HUDEP-2 (cell line): ENCODE results near the gene AKTIP.

Experiments used
- DNase-seq, 76 experiments: peaks; one replicate each; lab custom pipeline; 2025; ENCODE audit not compliant: unreplicated experiment in 76 of 76; lab: John Stamatoyannopoulos, UW

Gene AKTIP

DNA sequence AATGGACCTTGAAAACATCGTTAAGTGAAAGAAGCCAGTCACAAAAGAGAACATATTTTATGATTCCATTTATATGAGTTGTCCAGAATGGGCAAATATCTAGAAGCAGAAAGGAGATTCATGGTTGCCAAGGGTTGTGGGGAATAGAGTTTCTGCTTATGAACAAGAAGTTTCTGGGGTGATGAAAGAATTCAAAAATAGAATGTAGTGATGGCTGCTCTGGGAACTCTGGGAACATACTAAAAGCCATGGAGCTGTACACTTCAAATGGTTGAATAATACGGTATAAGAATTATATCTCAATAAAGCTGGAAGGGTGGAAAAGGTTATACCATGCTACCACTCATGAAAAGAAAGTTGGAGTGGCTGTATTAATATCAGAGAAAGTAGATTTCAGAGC lies 18.5 kb downstream of the AKTIP start:
- no peak for DNase-seq

DNA sequence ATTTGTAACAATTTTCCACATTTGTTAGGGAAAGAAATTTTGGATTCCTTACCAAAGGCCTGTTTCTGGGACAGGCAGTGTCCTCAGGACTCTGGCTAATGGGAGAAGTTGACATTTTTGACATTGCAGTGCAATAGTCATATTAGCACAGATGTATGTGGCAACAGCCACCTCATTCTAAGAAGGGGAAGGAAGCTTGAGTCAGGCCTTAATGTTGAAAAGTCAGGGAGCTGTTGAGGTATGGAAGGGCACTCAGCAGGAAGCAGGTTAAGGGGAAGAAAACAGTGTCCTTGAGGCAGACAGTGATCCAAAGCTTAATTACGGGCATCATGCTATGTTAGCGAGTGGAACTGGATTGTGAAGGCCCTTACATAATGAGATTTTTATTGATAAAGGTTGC lies 20.9 kb downstream of the AKTIP start:
- no peak for DNase-seq

DNA sequence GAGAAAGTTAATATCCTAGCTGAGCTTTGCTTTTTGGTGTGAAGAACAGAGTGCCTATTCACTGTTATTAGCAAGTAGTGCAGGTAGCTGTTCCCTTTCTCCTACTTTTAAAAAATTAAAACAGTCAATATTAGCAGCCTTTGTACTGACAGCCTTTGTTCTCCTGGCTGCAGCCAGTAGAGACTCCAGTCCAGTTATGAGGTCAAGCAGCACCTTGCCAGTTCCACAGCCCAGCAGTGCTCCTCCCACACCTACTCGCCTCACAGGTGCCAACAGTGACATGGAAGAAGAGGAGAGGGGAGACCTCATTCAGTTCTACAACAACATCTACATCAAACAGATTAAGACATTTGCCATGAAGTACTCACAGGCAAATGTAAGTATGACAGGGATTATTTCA lies 22.6 kb downstream of the AKTIP start:
- DNase-seq = no peak

DNA sequence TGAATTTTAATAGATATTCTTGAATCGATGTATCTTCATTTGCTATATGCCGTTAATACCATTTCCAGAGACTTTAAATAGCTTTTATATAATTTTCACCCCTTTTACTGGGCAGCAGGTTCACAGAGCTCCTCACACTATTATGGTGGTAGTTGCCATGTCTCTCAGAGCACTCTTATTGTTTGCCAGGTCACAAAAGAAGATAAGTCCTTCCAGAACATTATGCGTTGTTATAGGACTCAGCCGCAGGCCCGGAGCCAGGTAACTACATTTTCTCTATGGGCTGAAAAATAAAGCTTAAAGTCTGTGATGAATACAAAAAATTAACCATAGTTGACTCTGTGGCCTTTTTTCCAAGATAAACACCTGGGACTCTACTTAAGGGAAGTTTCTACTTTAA lies 24.0 kb downstream of the AKTIP start:
- DNase-seq = no peak

DNA sequence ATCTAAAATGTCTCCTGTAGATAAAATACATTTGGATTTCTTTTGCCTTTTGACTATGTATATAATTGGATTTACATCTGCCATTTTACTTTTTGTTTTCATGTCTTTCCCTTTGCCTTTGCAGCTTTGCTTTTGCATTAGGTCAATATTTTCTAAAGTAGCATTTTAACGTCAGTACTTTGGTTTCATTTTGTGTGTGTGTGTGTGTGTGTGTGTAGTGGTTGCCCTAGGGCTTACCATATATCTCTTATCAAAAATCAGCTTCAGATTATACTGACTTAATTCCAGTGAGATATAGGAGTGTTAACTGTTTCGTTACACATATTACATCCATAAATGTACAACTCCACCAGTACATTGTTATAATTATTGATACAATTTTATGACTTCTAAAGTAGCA lies 26.1 kb downstream of the AKTIP start:
- no peak for DNase-seq

DNA sequence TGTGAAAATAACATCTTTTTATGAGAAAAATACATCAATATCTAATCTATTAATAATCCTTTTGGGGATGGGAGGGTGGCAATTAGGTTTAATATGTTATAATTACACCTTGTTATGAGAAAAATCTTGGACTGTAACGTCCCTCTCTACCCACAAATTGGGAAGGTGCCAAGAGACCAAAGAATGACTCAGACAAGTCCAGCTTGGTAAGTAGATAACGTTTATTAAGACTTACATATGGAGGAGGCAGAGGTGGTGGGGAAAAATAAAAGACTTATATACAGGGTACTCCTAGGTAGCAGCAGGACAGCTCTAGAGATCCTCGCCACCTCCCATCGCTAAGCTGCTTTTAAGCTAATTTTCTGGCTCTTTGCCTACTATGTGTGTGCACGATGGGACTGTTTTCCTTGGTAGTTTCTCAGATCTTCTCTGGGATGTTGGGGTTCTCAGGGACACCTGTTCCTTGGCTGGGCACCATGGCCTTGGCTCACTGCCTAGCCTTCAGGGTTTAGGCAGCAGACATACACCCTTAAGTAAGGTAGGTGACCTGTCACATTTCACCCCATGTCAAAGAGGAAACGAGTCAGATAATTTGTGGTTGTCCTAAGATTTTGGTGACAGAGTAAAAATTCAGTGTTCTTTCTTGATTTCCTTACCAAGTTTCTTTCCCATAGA lies 37.3 kb downstream of the AKTIP start:
- DNase-seq = peak in 56 of 76 experiments; percentile 1 to 84 (median 51)

DNA sequence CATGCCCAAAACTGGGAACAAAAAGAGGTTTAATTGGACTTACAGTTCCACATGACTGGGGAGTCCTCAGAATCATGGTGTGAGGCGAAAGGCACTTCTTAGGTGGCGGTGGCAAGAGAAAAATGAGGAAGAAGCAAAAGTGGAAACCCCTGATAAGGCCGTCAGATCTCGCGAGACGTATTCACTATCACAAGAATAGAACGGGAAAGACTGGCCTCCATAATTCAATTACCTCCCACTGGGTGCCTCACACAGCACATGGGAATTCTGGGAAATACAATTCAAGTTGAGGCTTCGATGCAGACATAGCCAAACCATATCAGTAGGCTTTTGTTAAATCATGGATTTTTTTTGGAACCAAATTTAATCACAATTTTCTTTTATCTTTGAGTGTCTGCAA lies 44.4 kb downstream of the AKTIP start:
- no peak for DNase-seq

DNA sequence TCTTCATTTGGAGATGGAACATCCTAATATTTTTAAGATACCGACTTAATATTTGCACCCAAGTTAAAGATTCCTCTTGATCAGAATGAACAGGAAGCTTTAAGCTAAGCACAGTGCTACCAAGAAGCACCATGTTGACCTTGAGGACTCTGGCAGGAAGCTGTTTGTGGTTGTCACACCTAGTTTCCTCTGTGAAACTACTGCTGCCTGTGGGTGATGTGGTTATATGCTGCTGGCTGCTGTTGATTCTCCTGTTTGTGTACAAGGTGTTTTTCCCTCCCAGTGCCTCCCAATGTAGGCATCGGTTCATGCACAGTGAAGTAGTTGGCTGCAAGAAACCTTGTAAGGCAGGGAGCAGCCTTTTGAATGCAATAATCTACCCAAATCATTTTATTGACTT lies 45.3 kb downstream of the AKTIP start:
- DNase-seq = peak in 4 of 76 experiments; percentile 1 to 6 (median 4)

DNA sequence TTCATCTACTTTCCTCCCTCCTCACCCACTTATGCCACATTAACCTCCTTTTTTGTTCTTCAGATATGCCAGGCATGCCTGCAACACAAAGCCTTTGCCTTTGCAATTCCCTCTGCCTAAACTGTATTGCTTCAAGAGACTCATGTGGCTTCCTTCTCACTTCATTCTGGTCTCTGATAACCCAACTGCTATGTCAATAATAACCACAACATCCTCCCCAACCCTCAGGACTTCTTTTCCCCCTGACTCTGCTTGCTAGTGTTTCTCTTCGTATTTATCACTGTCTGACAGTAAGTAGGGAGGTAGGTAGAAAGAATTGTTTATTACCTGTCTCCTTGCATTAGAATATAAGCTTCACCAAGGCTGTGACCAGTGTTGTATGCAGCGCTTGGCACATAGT lies 46.4 kb downstream of the AKTIP start:
- DNase-seq = no peak

DNA sequence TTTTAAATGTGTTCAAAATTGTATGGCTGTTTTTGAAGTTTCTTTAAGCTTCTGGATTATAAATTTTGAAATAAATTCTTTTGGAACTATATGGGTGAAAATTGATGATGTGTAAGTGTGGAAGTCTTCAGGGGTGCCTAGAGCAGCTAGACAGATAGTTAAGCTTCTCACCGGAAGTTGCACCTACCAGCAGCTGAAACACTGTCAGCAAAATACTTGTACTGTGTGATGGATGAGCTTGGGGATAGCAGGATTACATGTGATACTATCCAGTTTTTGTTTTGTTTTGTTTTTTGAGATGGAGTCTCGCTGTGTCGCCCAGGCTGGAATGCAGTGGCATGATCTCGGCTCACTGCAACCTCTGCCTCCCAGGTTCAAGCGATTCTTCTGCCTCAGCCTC lies 49.1 kb downstream of the AKTIP start:
- no peak for DNase-seq

DNA sequence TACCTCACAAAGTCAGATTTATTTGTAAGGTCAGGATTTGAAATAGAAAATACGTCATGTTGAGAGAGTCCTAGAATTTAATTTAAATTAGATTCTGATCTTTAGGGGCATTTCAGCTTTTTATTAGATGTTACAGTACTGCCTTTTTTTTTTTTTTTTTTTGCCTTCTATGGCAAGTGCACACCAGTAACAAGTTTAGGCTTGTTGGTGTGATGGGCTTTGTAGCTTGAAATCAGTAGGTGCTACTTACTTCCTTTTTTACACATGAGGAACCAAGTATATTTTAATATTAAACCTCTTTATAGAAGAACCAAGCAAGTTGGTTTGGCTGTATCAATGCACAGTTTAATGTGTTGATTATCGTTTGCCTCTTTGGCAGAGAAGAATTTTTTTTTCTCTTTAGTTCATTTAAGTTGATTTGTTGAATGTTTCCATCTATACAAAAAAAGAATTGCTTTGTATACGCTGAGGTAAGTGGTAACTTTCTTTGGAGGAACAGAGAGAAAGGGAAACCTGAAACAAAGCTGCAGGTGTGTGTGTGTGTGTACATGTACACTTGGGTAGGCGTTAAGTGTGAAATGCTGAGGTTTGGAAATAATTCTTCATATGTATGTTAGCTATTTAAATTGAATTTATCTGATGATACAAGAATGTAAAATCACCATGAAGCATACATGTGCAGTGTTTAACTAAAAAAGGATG lies 53.0 kb downstream of the AKTIP start:
- DNase-seq = no peak

DNA sequence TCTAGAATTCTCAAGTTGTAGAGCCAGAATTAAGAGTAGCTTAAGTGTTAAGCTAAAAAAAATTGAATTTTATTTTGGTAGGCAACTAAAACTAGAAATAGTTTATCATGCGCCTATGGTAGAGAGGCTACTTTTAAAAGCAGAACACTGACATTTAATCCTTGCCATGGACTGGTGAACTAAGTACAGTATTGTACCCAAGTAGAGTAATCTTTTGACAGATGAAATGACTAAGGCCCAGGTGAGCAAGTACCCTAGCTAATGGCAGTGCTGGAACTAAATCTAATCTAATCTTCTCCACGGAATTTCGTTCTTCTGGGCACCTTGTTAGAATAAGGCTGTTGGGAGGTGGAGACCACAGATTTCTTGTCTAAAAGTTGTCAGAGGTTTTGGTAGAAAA lies 56.9 kb downstream of the AKTIP start:
- no peak for DNase-seq

DNA sequence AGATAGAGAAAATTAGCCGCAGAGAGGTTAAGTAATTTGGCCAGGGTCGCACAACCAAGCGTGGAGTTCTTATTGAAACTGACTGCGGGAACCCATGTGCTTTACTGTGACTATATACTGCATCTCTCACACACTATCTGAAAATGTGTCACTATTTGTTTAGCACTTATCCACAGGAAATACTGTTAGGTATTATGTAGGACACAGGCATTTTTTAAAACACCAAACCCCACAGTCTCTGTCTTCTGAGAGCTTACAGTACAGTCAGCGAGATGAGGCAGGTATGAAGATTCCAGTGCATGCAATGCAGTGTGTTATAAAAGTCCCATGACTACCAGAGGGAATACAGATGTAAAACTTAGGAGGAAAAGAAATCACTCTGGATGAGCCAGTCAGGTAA lies 57.5 kb downstream of the AKTIP start:
- DNase-seq = no peak
